SK-N-SH treated with all-trans-retinoic acid at 6 μM for 48 hours (cell line): ENCODE data around the gene MMP25.

Experiments
- ATAC-seq: fragments of 200-7000 bp; cut with Tn5 transposase; 3 replicates; pipeline ENCODE4 v1.9.1; 2020; ENCODE audit warnings: mild to moderate bottlenecking, moderate library complexity
- ARNTL ChIP-seq: fragments of 450-650 bp; formaldehyde crosslinking; IDR thresholded peaks from 2 replicates; pipeline ENCODE4 v1.5.0; 2020; ENCODE audit warnings: low read depth, mild to moderate bottlenecking, moderate library complexity, borderline replicate concordance
- BACH2 ChIP-seq: fragments of 250-450 bp; sonication (Bioruptor Pico); IDR thresholded peaks from 2 replicates; pipeline ENCODE4 v1.9.0; 2021; ENCODE audit warnings: mild to moderate bottlenecking, borderline replicate concordance
- CREB5 ChIP-seq: fragments of 250-450 bp; sonication (Bioruptor Pico); IDR thresholded peaks from 2 replicates; pipeline ENCODE4 v1.5.1; 2020; ENCODE audit warnings: low read depth, mild to moderate bottlenecking, moderate library complexity
- CSDC2 ChIP-seq: fragments of 250-450 bp; sonication (Bioruptor Pico); IDR thresholded peaks from 2 replicates; pipeline ENCODE4 v1.5.0; 2020; ENCODE audit warnings: mild to moderate bottlenecking, moderate library complexity
- CSRNP3 ChIP-seq: fragments of 250-450 bp; sonication (Bioruptor Pico); IDR thresholded peaks from 2 replicates; pipeline ENCODE4 v1.5.1; 2021; ENCODE audit warnings: mild to moderate bottlenecking, moderate library complexity
- ESRRG ChIP-seq: fragments of 250-450 bp; sonication (Bioruptor Pico); IDR thresholded peaks from 2 replicates; pipeline ENCODE4 v1.6.1; 2021; ENCODE audit warnings: mild to moderate bottlenecking
- GLIS3 ChIP-seq: fragments of 250-450 bp; sonication (Bioruptor Pico); IDR thresholded peaks from 2 replicates; pipeline ENCODE4 v1.5.0; 2020; ENCODE audit warnings: mild to moderate bottlenecking, moderate library complexity
- ISL1 ChIP-seq: fragments of 250-450 bp; sonication (Bioruptor Pico); IDR thresholded peaks from 2 replicates; pipeline ENCODE4 v2.1.2; 2022; ENCODE audit warnings: mild to moderate bottlenecking, moderate library complexity
- OSR1 ChIP-seq: fragments of 250-450 bp; sonication (Bioruptor Pico); IDR thresholded peaks from 2 replicates; pipeline ENCODE4 v1.8.0; 2022; ENCODE audit warnings: moderate library complexity, mild to moderate bottlenecking, inconsistent platforms
- PATZ1 ChIP-seq: fragments of 250-450 bp; sonication (Bioruptor Pico); IDR thresholded peaks from 2 replicates; pipeline ENCODE4 v1.8.0; 2020; ENCODE audit warnings: mild to moderate bottlenecking, moderate library complexity, borderline replicate concordance
- POU6F1 ChIP-seq: fragments of 250-450 bp; sonication (Bioruptor Pico); IDR thresholded peaks from 2 replicates; pipeline ENCODE4 v1.8.0; 2021; ENCODE audit warnings: low read depth, mild to moderate bottlenecking, moderate library complexity, borderline replicate concordance
- RARB ChIP-seq: fragments of 250-450 bp; sonication (Bioruptor Pico); IDR thresholded peaks from 2 replicates; pipeline ENCODE4 v1.8.0; 2021; ENCODE audit warnings: mild to moderate bottlenecking, moderate library complexity
- SNAI2 ChIP-seq: fragments of 250-450 bp; sonication (Bioruptor Pico); IDR thresholded peaks from 2 replicates; pipeline ENCODE4 v1.5.0; 2020; ENCODE audit warnings: mild to moderate bottlenecking, moderate library complexity
- TCF4 ChIP-seq: fragments of 250-450 bp; sonication (Bioruptor Pico); IDR thresholded peaks from 2 replicates; pipeline ENCODE4 v1.8.0; 2021; ENCODE audit warnings: mild to moderate bottlenecking, moderate library complexity, borderline replicate concordance
- TOX ChIP-seq: fragments of 250-450 bp; sonication (Bioruptor Pico); IDR thresholded peaks from 2 replicates; pipeline ENCODE4 v1.8.0; 2021; ENCODE audit warnings: mild to moderate bottlenecking, moderate library complexity, borderline replicate concordance
- TSHZ2 ChIP-seq: fragments of 250-450 bp; sonication (Bioruptor Pico); IDR thresholded peaks from 2 replicates; pipeline ENCODE4 v1.5.0; 2020; ENCODE audit warnings: mild to moderate bottlenecking, moderate library complexity
- ZFP3 ChIP-seq: fragments of 250-450 bp; sonication (Bioruptor Pico); IDR thresholded peaks from 2 replicates; pipeline ENCODE4 v1.5.0; 2020; ENCODE audit warnings: mild to moderate bottlenecking, moderate library complexity
- ZFP30 ChIP-seq: fragments of 450-650 bp; formaldehyde crosslinking; IDR thresholded peaks from 2 replicates; pipeline ENCODE4 v1.5.0; 2022; ENCODE audit warnings: mild to moderate bottlenecking, moderate library complexity
- ZNF565 ChIP-seq: fragments of 450-650 bp; formaldehyde crosslinking; conservative IDR thresholded peaks from 2 replicates; pipeline ENCODE4 v1.5.0; 2020; ENCODE audit warnings: low read depth, mild to moderate bottlenecking, moderate library complexity
- ZNF70 ChIP-seq: fragments of 450-650 bp; formaldehyde crosslinking; IDR thresholded peaks from 2 replicates; pipeline ENCODE4 v1.5.0; 2020; ENCODE audit warnings: mild to moderate bottlenecking, moderate library complexity
- ZNF8 ChIP-seq: fragments of 450-650 bp; formaldehyde crosslinking; IDR thresholded peaks from 2 replicates; pipeline ENCODE4 v1.5.0; 2020; ENCODE audit warnings: mild to moderate bottlenecking, moderate library complexity

Gene MMP25

GRCh38 chr16:3088925-3089716, 42.8 kb downstream of the MMP25 start:
- no peak for TF ChIP-seq CSDC2 (CRISPR knock-in tag)
- TF ChIP-seq ZNF8 (CRISPR knock-in tag) = no peak
- no peak for TF ChIP-seq GLIS3 (CRISPR knock-in tag)
- TF ChIP-seq TOX = no peak
- TF ChIP-seq BACH2 (CRISPR knock-in tag) = no peak
- TF ChIP-seq ZNF70 = no peak
- no peak for TF ChIP-seq CREB5
- no peak for TF ChIP-seq ARNTL
- no peak for TF ChIP-seq SNAI2
- no peak for TF ChIP-seq OSR1
- TF ChIP-seq ZNF565 (CRISPR knock-in tag) = no peak

GRCh38 chr16:3089717-3090592, 43.6 kb downstream of the MMP25 start:
- TF ChIP-seq CSDC2 (CRISPR knock-in tag) (no peak), POU6F1 (no peak)
- TF ChIP-seq, all 23 proteins: peak for 0

More at GRCh38 chr16:3088925-3089716, 42.8 kb downstream of the MMP25 start:
- no peak for ATAC-seq

GRCh38 chr16:3091551-3091950, 45.2 kb downstream of the MMP25 start:
- TF ChIP-seq RARB (no peak), OSR1 (no peak), ARNTL (no peak), PATZ1 (CRISPR knock-in tag) (no peak), ZFP3 (CRISPR knock-in tag) (no peak), CSRNP3 (CRISPR knock-in tag) (no peak), ISL1 (no peak)
- ATAC-seq = no peak

More at GRCh38 chr16:3089717-3090592, 43.6 kb downstream of the MMP25 start:
- no peak for ATAC-seq

GRCh38 chr16:3092501-3092941, 46.2 kb downstream of the MMP25 start:
- TF ChIP-seq ISL1 = no peak
- no peak for TF ChIP-seq ZNF8 (CRISPR knock-in tag)
- TF ChIP-seq GLIS3 (CRISPR knock-in tag) = no peak
- TF ChIP-seq ZFP30 (CRISPR knock-in tag) = no peak
- TF ChIP-seq RARB = no peak
- no peak for TF ChIP-seq TSHZ2 (CRISPR knock-in tag)
- TF ChIP-seq SNAI2 = no peak
- no peak for TF ChIP-seq TCF4 (CRISPR knock-in tag)
- no peak for TF ChIP-seq CREB5
- TF ChIP-seq BACH2 (CRISPR knock-in tag) = no peak
- TF ChIP-seq PATZ1 (CRISPR knock-in tag) = no peak
- TF ChIP-seq OSR1 = no peak
- TF ChIP-seq ESRRG (CRISPR knock-in tag) = no peak
- no peak for TF ChIP-seq TOX
- peak; percentile 47 for ATAC-seq
